ENCODE measurements around the gene GGTA1.
"Not testable (repeated sequence)": the region's sequence is repeated elsewhere in the genome, so short reads cannot be mapped to it uniquely, and the experiment has no call there.

GGTA1 gene

GRCh38 chr9:121499427-121500164, at the start of gene GGTA1:
Gene GGTA1 (minus strand): TSS chr9:121499844. CDS start chr9:121467922, 31,922 bp downstream.
- no peak for DNase-seq (ENCODE audit: low read depth in 2 of 2)

- DNase-seq (ENCODE audit: low read depth in 2 of 2): no peak
These were observed 49.0 kb upstream of the GGTA1 start for GRCh38 chr9:121548666-121549065.

DNA sequence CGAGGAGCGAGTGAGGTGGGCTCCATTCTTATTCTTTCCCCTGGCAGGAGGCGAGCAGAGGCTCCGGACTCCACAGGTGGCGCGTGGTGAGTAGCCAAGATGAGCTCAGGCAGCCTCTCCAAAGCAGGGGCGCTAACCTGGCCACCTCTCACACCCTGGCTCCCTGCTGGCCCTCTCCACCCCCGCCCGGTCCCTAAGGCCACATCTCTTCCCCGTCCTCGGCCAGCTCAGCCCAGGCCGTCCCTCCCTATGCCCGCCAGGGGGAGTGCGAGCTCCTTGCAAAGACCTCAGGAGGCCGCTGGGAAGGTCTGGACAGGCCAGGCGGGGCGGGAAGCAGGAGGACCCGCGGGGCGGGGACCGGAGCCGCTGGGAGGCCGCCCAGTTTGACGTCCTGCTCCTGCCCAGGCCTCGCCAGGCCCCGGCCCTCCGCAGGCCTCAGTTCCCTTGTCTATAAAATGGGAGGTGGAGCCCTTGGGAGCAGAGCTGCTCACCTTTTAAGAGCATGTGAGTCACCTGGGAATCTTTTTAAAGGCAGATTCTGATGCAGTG, 46.3 kb upstream of the GGTA1 start:
- DNase-seq (ENCODE audit: low read depth in 2 of 2): peak; percentile 26 to 73

- DNase-seq (ENCODE audit: low read depth in 2 of 2): no peak
These were observed 45.7 kb upstream of the GGTA1 start for GRCh38 chr9:121545150-121545874.

DNA sequence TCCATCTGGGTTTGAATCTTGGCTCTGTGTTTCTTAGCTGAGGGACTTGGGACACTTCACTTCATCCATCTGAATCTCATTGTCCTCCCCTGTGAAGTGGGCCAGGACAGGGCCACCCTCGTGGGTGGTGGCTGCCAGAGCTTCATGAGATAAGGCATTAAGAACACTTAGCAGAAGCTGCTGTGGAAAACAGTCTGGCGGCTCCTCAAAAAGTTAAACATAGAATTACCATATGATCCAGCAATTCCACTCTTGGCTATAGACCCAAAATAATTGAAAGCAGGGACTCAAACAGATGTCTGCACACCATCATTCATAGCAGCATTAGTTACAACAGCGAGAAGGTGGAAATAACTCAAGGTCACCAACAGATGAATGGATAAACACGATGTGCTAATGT, 42.4 kb upstream of the GGTA1 start:
- DNase-seq (ENCODE audit: low read depth in 2 of 2): no peak

GRCh38 chr9:121541256-121541655, 41.6 kb upstream of the GGTA1 start:
- no peak for DNase-seq (ENCODE audit: low read depth in 2 of 2)

DNA sequence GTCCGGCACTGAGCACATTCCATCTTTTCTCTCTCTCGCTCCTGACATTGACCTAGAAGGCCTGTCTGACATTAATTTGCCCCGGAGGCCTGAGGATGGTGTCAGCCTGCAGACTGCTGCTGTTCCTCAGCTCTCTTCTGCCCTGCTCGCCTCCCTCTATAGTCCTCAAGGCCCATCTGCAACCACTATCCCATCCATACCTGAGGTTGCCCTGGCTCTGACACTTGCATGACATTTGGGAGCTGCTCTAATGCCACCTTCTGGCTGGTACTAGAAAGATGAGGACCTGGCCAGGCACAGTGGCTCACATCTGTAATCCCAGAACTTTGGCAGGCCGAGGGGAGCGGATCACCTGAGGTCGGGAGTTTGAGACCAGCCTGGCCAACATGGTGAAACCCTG, 38.6 kb upstream of the GGTA1 start:
- no peak for DNase-seq (ENCODE audit: low read depth in 2 of 2)

DNA sequence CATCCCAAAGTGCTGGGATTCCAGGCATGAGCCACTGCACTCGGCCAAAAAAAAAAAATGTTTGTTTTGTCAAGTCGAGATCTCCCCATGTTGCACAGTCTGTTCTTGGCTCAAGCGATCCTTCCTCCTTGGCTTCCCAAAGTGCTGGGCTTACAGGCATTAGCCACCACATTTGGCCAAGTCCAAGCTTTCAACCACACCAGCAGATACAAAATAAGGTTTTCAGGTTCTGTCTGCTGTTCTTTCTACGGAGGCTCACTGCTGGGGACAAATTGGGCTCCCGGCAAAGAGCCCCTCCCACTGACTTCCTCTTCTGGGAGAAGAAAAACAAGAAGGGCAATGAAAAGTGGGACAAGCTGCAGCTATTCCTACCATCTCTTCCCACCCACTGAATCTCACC, 37.6 kb upstream of the GGTA1 start:
- DNase-seq (ENCODE audit: low read depth in 2 of 2): no peak

DNA sequence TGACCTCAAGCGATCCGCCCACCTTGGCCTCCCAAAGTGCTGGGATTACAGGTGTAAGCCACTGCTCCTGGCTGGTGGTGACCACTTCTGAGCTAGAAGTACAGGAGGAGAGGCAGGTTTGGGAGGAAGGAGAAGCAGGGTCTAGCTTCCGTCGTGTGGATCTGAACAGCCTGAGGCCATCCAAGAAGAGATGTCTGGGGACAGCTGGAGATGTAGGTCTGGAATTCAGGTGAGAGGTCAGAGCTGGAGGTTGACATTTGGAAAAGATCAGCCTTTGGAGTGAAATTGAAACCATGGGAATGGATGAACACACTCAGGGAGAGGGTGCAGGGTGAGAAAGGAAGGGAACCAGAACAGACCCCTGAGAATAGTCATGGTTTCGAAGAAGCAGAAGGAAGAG, 33.2 kb upstream of the GGTA1 start:
- DNase-seq (ENCODE audit: low read depth in 2 of 2): no peak

GRCh38 chr9:121529237-121529987, 29.8 kb upstream of the GGTA1 start:
- DNase-seq (ENCODE audit: low read depth in 2 of 2): no peak

- no peak for DNase-seq (ENCODE audit: low read depth in 2 of 2)
These were observed 29.0 kb upstream of the GGTA1 start for GRCh38 chr9:121528642-121529041.

DNA sequence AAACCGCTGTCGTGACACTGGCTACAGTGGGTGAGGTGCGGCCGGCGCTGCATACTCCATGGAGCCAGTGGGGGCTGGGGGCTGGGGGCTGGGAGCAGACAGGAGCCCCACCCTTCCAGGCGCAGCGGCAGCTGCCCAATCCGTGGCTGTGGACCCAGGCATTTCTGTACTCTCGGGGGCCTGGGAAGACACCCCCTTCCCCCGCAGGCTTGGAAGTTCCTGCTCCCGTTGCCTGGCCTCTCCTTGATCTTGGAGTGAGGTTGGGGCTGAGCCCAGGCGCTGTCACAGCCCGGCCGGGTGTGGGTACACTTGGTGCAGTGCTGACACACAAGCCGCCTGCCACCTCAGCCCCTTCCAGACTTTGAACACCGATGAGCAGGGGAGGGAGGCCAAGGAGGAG, 27.7 kb upstream of the GGTA1 start:
- DNase-seq (ENCODE audit: low read depth in 2 of 2): no peak

DNA sequence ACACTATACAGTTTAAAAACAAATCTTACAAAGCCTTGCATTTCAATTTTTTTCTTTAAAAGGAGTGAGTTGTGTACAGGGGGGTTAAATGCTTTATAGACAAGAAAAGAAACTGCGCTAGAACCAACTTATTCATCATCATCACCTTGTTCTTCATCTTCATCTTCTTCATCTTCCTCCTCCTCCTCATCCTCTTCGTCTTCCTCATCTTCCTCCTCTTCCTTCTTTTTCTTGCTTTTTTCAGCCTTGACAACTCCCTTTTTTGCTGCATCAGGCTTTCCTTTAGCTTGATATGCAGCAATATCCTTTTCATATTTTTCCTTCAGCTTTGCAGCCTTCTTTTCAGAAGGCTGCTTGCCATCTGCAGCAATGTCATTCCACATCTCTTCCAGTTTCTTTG, 20.0 kb upstream of the GGTA1 start:
- DNase-seq (ENCODE audit: low read depth in 2 of 2): not testable (repeated sequence)

- DNase-seq (ENCODE audit: low read depth in 2 of 2): no peak
These were observed 19.0 kb upstream of the GGTA1 start for GRCh38 chr9:121518634-121519033.

- DNase-seq (ENCODE audit: low read depth in 2 of 2): not testable (repeated sequence)
These were observed 13.5 kb upstream of the GGTA1 start for GRCh38 chr9:121513166-121513565.

GRCh38 chr9:121510766-121511550, 11.3 kb upstream of the GGTA1 start:
- no peak for DNase-seq (ENCODE audit: low read depth in 2 of 2)

- DNase-seq (ENCODE audit: low read depth in 2 of 2): no peak
These were observed 9.5 kb upstream of the GGTA1 start for GRCh38 chr9:121509180-121509579.

- DNase-seq (ENCODE audit: low read depth in 2 of 2): no peak
These were observed 8.8 kb upstream of the GGTA1 start for GRCh38 chr9:121508415-121508814.

- DNase-seq (ENCODE audit: low read depth in 2 of 2): no peak
These were observed 6.5 kb upstream of the GGTA1 start for GRCh38 chr9:121505903-121506735.

- no peak for DNase-seq (ENCODE audit: low read depth in 2 of 2)
These were observed 3.8 kb upstream of the GGTA1 start for GRCh38 chr9:121503444-121503843.

DNA sequence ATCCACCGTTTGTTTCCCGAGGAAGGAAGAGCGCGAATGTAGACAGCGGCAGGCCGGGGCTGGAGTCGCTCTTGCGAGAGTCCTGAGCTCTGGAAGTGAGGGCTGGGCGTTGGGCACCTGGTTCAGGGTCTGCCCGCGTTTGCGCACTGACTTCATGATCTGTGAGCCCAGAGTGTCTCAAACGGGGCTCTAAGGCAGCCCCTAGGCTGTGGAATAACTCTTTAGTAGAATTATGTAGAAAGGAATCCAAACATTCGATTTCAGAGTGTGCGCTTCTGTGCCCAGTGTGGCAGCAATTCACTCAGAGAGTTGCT, 478 bp upstream of the GGTA1 start:
- no peak for DNase-seq (ENCODE audit: low read depth in 2 of 2)

All from stimulated activated CD4-positive, alpha-beta T cell treated with anti-CD3 and anti-CD28 coated beads, Interleukin-12 subunit alpha, Interleukin-12 subunit beta, amount 100 ng/mL, for 24 hours (primary cell).